ENCODE data around the gene TMEM132D. TPM values are rescaled to one million over a fixed set of nuclear protein-coding genes. Genes with fewer than 3 reads are reported as not detected.

TMEM132D gene
- total RNA-seq, 4 donors from 2014 or later: 0.17 TPM; not detected in 3

DNA sequence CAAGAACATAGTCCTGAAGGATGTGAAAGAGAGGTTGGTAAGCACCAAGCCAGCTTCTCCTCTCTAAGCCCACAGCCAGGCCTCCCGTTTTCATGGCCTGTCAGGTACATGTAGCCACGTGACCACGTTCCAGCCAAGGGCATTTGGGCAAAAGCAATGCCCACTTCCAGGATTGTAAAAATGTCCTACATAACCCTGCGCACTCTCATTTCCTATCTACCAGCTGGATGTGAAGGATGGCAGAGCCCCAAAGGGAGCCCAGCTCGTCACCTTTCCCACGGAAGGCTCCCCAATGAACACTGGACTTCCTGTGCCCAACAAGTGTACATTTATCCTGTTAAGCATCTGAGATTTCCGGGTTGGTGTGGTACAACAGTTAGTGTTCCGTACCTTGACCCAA lies 231.7 kb downstream of the TMEM132D start:
- Histone ChIP-seq H3K9me3 (no peaks in the 10 kb centered on the region), H3K27ac (replicated peaks in 1 of 4) (no peak overlapping the region), H3K27me3 (peaks cover 0 to 5% (median 0%) of the 10 kb centered on the region in 4 donors), H3K4me1 (no peaks in the 10 kb centered on the region), H3K36me3 (no peaks in the 10 kb centered on the region), H3K4me3 (no peak overlapping the region)
- TF ChIP-seq POLR2A (IDR thresholded peaks at IDR 0.05; ENCODE audit: low read depth) (no peak), CTCF (IDR thresholded peaks at IDR 0.05) (no peak), EP300 (IDR thresholded peaks at IDR 0.05) (no peak), POLR2AphosphoS5 (IDR thresholded peaks at IDR 0.05) (no peak)
- 67% methylated on average over 8 of the region's 8 CpGs for WGBS
- peak; percentile 90 for DNase-seq (ENCODE audit: extremely low spot score)
- intact Hi-C loops (cut with DNase I): no loop called here

DNA sequence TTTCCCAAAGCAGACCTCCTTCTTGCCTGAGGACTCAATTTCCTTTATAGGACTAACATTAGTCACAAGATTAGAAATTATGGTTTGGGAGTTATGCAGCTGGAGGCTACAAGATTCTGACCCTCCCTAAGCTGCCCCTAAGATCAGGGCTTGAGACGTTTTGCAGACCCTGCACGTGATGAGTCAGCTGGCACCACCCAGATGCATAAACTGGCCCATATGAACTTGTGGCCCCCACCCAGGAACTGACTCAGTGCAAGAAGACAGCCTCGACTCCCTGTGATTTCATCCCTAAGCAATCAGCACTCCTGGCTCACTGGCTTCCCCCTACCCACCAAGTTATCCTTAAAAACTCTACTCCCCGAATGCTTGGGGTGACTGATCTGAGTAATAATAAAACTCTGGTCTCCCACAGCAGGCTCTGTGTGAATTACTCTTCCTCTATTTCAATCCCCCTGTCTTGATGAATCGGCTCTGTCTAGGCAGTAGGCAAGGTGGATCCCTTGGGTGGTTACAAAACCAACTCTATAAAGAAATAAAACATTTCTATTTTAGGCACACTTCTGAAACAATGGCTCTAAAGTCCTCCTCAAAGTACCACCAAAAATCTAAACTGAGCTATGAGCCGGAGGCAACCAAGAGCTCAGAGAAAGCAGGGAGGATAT lies 233.4 kb downstream of the TMEM132D start:
- intact Hi-C loops (cut with DNase I): no loop called here
- WGBS: 54% methylated on average over 6 of the region's 6 CpGs
- no peak for TF ChIP-seq EP300 (IDR thresholded peaks at IDR 0.05)
- TF ChIP-seq POLR2A (IDR thresholded peaks at IDR 0.05; ENCODE audit: low read depth): no peak
- no peak for TF ChIP-seq CTCF (IDR thresholded peaks at IDR 0.05)
- TF ChIP-seq POLR2AphosphoS5 (IDR thresholded peaks at IDR 0.05): no peak

GRCh38 chr12:129665414-129665813 lies 238.4 kb downstream of the TMEM132D start:
- no peaks in the 10 kb centered on the region for H3K9me3 ChIP-seq
- no peak overlapping the region for H3K27ac ChIP-seq (replicated peaks in 1 of 4)
- DNase-seq (ENCODE audit: extremely low spot score): no peak
- peaks cover 0 to 5% (median 0%) of the 10 kb centered on the region in 4 donors for H3K27me3 ChIP-seq
- TF ChIP-seq EP300 (IDR thresholded peaks at IDR 0.05) (no peak), POLR2AphosphoS5 (IDR thresholded peaks at IDR 0.05) (no peak), POLR2A (IDR thresholded peaks at IDR 0.05; ENCODE audit: low read depth) (no peak), CTCF (IDR thresholded peaks at IDR 0.05) (no peak)
- 77% methylated on average over 6 of the region's 6 CpGs for WGBS
- intact Hi-C loops (cut with DNase I): no loop called here
- H3K4me3 ChIP-seq: no peak overlapping the region
- H3K4me1 ChIP-seq: no peaks in the 10 kb centered on the region
- H3K36me3 ChIP-seq: no peaks in the 10 kb centered on the region

More for the DNA sequence above, 233.4 kb downstream of the TMEM132D start:
- Histone ChIP-seq H3K9me3 (no peaks in the 10 kb centered on the region), H3K27ac (replicated peaks in 1 of 4) (no peak overlapping the region), H3K4me1 (no peaks in the 10 kb centered on the region), H3K36me3 (no peaks in the 10 kb centered on the region), H3K4me3 (no peak overlapping the region), H3K27me3 (peaks cover 0 to 5% (median 0%) of the 10 kb centered on the region in 4 donors)
- DNase-seq (ENCODE audit: extremely low spot score): no peak

GRCh38 chr12:129662234-129662633 lies 241.6 kb downstream of the TMEM132D start:
- intact Hi-C loops (cut with DNase I): no loop called here
- 92% methylated on average over 9 of the region's 9 CpGs for WGBS
- H3K4me1 ChIP-seq: no peaks in the 10 kb centered on the region
- TF ChIP-seq POLR2A (IDR thresholded peaks at IDR 0.05; ENCODE audit: low read depth): no peak
- no peak for TF ChIP-seq CTCF (IDR thresholded peaks at IDR 0.05)
- no peak for TF ChIP-seq EP300 (IDR thresholded peaks at IDR 0.05)
- TF ChIP-seq POLR2AphosphoS5 (IDR thresholded peaks at IDR 0.05): no peak
- H3K4me3 ChIP-seq: no peak overlapping the region
- no peaks in the 10 kb centered on the region for H3K36me3 ChIP-seq
- H3K9me3 ChIP-seq: no peaks in the 10 kb centered on the region
- H3K27me3 ChIP-seq: no peaks in the 10 kb centered on the region
- no peak for DNase-seq (ENCODE audit: extremely low spot score)
- no peak overlapping the region for H3K27ac ChIP-seq (replicated peaks in 1 of 4)

GRCh38 chr12:129660946-129661345 lies 242.9 kb downstream of the TMEM132D start:
- H3K4me1 ChIP-seq: no peaks in the 10 kb centered on the region
- H3K27ac ChIP-seq (replicated peaks in 1 of 4): no peak overlapping the region
- intact Hi-C loops (cut with DNase I): no loop called here
- H3K36me3 ChIP-seq: no peaks in the 10 kb centered on the region
- H3K4me3 ChIP-seq: no peak overlapping the region
- H3K27me3 ChIP-seq: no peaks in the 10 kb centered on the region
- 57% methylated on average over 7 of the region's 7 CpGs for WGBS
- no peak for DNase-seq (ENCODE audit: extremely low spot score)
- TF ChIP-seq POLR2AphosphoS5 (IDR thresholded peaks at IDR 0.05) (no peak), EP300 (IDR thresholded peaks at IDR 0.05) (no peak), CTCF (IDR thresholded peaks at IDR 0.05) (no peak), POLR2A (IDR thresholded peaks at IDR 0.05; ENCODE audit: low read depth) (no peak)
- H3K9me3 ChIP-seq: no peaks in the 10 kb centered on the region
